ENCODE measurements around the gene SDF4.

Gene SDF4

GRCh38 chr1:1223321-1223720 is 8.5 kb downstream of the SDF4 start:
- TF ChIP-seq TEAD4 (IDR thresholded peaks at IDR 0.05): no peak
- no peak for TF ChIP-seq FOXM1 (IDR thresholded peaks at IDR 0.05; ENCODE audit: borderline replicate concordance, low read depth)
- no peak for TF ChIP-seq EGR1 (IDR thresholded peaks at IDR 0.05)
- TF ChIP-seq TAF1 (IDR thresholded peaks at IDR 0.05; ENCODE audit: low read depth): no peak
- TF ChIP-seq NFIC (IDR thresholded peaks at IDR 0.05): no peak
- TF ChIP-seq RAD21 (IDR thresholded peaks at IDR 0.05; ENCODE audit: low read depth): no peak
- TF ChIP-seq MAX (IDR thresholded peaks at IDR 0.05): no peak
- no peak for TF ChIP-seq ZBTB7A (IDR thresholded peaks at IDR 0.05; ENCODE audit: low read depth)
- no peak for TF ChIP-seq TCF12 (IDR thresholded peaks at IDR 0.05; ENCODE audit: low read depth)
- TF ChIP-seq CEBPB (IDR thresholded peaks at IDR 0.05): no peak
- no peak for TF ChIP-seq REST (IDR thresholded peaks at IDR 0.05; ENCODE audit: low read depth)
- TF ChIP-seq YY1 (IDR thresholded peaks at IDR 0.05; ENCODE audit: low read depth): no peak
- no peak for TF ChIP-seq CREB1 (IDR thresholded peaks at IDR 0.05; ENCODE audit: low read depth)

- TF ChIP-seq TAF1 (IDR thresholded peaks at IDR 0.05; ENCODE audit: low read depth) (no peak), TEAD4 (IDR thresholded peaks at IDR 0.05) (no peak), EGR1 (IDR thresholded peaks at IDR 0.05) (no peak), FOXM1 (IDR thresholded peaks at IDR 0.05; ENCODE audit: borderline replicate concordance, low read depth) (no peak), USF1 (IDR thresholded peaks at IDR 0.05) (no peak), EP300 (IDR thresholded peaks at IDR 0.05; ENCODE audit: borderline replicate concordance) (no peak), TCF12 (IDR thresholded peaks at IDR 0.05; ENCODE audit: low read depth) (no peak), MAX (IDR thresholded peaks at IDR 0.05) (no peak), RAD21 (IDR thresholded peaks at IDR 0.05; ENCODE audit: low read depth) (no peak), NFIC (IDR thresholded peaks at IDR 0.05) (no peak), CREB1 (IDR thresholded peaks at IDR 0.05; ENCODE audit: low read depth) (no peak), ZBTB7A (IDR thresholded peaks at IDR 0.05; ENCODE audit: low read depth) (no peak), REST (IDR thresholded peaks at IDR 0.05; ENCODE audit: low read depth) (no peak)
Observed at GRCh38 chr1:1222575-1223225, 9.1 kb downstream of the SDF4 start.

GRCh38 chr1:1221887-1222574 is 9.8 kb downstream of the SDF4 start:
- no peak for TF ChIP-seq CEBPB (IDR thresholded peaks at IDR 0.05)

- TF ChIP-seq NFIC (IDR thresholded peaks at IDR 0.05): no peak
- TF ChIP-seq EP300 (IDR thresholded peaks at IDR 0.05; ENCODE audit: borderline replicate concordance): no peak
- TF ChIP-seq FOXM1 (IDR thresholded peaks at IDR 0.05; ENCODE audit: borderline replicate concordance, low read depth): no peak
- TF ChIP-seq RAD21 (IDR thresholded peaks at IDR 0.05; ENCODE audit: low read depth): no peak
- TF ChIP-seq TCF12 (IDR thresholded peaks at IDR 0.05; ENCODE audit: low read depth): no peak
- TF ChIP-seq YY1 (IDR thresholded peaks at IDR 0.05; ENCODE audit: low read depth): no peak
- no peak for TF ChIP-seq REST (IDR thresholded peaks at IDR 0.05; ENCODE audit: low read depth)
- no peak for TF ChIP-seq ZBTB7A (IDR thresholded peaks at IDR 0.05; ENCODE audit: low read depth)
Observed at GRCh38 chr1:1220197-1220596, 11.6 kb downstream of the SDF4 start.

GRCh38 chr1:1219341-1219740 is 12.5 kb downstream of the SDF4 start:
- TF ChIP-seq RAD21 (IDR thresholded peaks at IDR 0.05; ENCODE audit: low read depth): no peak
- no peak for TF ChIP-seq EGR1 (IDR thresholded peaks at IDR 0.05)
- TF ChIP-seq TAF1 (IDR thresholded peaks at IDR 0.05; ENCODE audit: low read depth): no peak
- no peak for TF ChIP-seq CREB1 (IDR thresholded peaks at IDR 0.05; ENCODE audit: low read depth)
- no peak for TF ChIP-seq ZBTB7A (IDR thresholded peaks at IDR 0.05; ENCODE audit: low read depth)
- no peak for TF ChIP-seq YY1 (IDR thresholded peaks at IDR 0.05; ENCODE audit: low read depth)
- TF ChIP-seq FOXM1 (IDR thresholded peaks at IDR 0.05; ENCODE audit: borderline replicate concordance, low read depth): no peak
- no peak for TF ChIP-seq TEAD4 (IDR thresholded peaks at IDR 0.05)
- TF ChIP-seq REST (IDR thresholded peaks at IDR 0.05; ENCODE audit: low read depth): no peak
- TF ChIP-seq CEBPB (IDR thresholded peaks at IDR 0.05): no peak
- TF ChIP-seq EP300 (IDR thresholded peaks at IDR 0.05; ENCODE audit: borderline replicate concordance): no peak
- no peak for TF ChIP-seq TCF12 (IDR thresholded peaks at IDR 0.05; ENCODE audit: low read depth)
- no peak for TF ChIP-seq MAX (IDR thresholded peaks at IDR 0.05)

All from Ishikawa (cell line).